ENCODE measurements around the gene SSPN. TPM values are rescaled to one million over a fixed set of nuclear protein-coding genes. Genes with fewer than 3 reads are reported as not detected.
A peak's percentile ranks its signal among the peaks of the same experiment; 100 is the strongest.

Gene SSPN
- total RNA-seq, 2 donors from 2014 or later, result 8.5 to 13.5 TPM

- no peaks in the 10 kb centered on the region for H3K4me1 ChIP-seq
- no peak overlapping the region for H3K4me3 ChIP-seq
- H3K27ac ChIP-seq, result peak overlapping the region; percentile 7
- DNase-seq, result no peak
- no peaks in the 10 kb centered on the region for H3K9me3 ChIP-seq
- no peak for TF ChIP-seq CTCF (IDR thresholded peaks at IDR 0.05)
- no peaks in the 10 kb centered on the region for H3K36me3 ChIP-seq
- no peaks in the 10 kb centered on the region for H3K27me3 ChIP-seq
- intact Hi-C loops (cut with DNase I), result no loop called here
- H3K9ac ChIP-seq (ENCODE audit: low read depth in 2 of 2, low read length in 2 of 2), result no peak overlapping the region
These were observed 103.6 kb downstream of the SSPN start for GRCh38 chr12:26298785-26299621.

DNA sequence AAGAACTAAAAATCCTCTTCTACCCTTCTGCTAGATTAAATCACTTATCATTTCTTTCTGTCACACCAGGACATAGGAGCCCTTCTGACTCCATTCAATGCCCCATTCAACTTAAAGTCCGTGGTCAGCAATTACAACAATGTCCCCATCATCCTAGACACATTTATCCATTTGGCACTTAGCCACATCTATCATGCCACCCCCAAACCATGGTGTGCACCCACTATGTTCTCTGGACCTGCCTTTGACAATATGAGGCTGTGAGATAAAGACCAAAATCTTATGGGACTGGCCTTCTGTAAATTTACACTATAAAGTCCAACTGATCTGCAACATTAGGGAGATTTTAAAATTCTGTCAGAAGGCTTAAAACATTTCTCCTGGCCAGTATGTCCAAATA lies 104.4 kb downstream of the SSPN start:
- no peak for TF ChIP-seq CTCF (IDR thresholded peaks at IDR 0.05)
- H3K27me3 ChIP-seq, result no peaks in the 10 kb centered on the region
- peak overlapping the region; percentile 7 for H3K27ac ChIP-seq
- H3K4me3 ChIP-seq, result no peak overlapping the region
- H3K36me3 ChIP-seq, result no peaks in the 10 kb centered on the region
- H3K9ac ChIP-seq (ENCODE audit: low read depth in 2 of 2, low read length in 2 of 2), result no peak overlapping the region
- DNase-seq, result no peak
- intact Hi-C loops (cut with DNase I), result no loop called here
- H3K9me3 ChIP-seq, result no peaks in the 10 kb centered on the region
- no peaks in the 10 kb centered on the region for H3K4me1 ChIP-seq

Other genes with a start within 250 kb of the SSPN start
- gene RASSF8, start 236.9 kb upstream of the SSPN start, total RNA-seq, result 10 to 100 TPM in 1 of 2 donors, 1 to 10 TPM in 1; 3.2 to 14.2 TPM
- gene BHLHE41, start 70.5 kb upstream of the SSPN start, total RNA-seq, result 10 to 100 TPM; 13.3 to 31.8 TPM